Measurements from ENCODE around the gene CHID1.
A peak's percentile ranks its signal among the peaks of the same experiment; 100 is the strongest.

The CHID1 gene

GRCh38 chr11:912266-912665 is 1.7 kb upstream of the CHID1 start:
- H3K4me3 Mint-ChIP-seq: peak overlapping the region; percentile 85

GRCh38 chr11:911890-912219 is 1.2 kb upstream of the CHID1 start:
- Mint-ChIP-seq H3K4me3 (peak overlapping the region; percentile 85), H3K9me3 (no peaks in the 10 kb centered on the region)

More at GRCh38 chr11:912266-912665, 1.7 kb upstream of the CHID1 start:
- ATAC-seq (replicated peaks; ENCODE audit: extremely low read depth, poor library complexity, severe bottlenecking): no peak
- H3K27ac Mint-ChIP-seq (ENCODE audit: low read depth): no peak overlapping the region
- H3K4me1 Mint-ChIP-seq: peaks cover 21% of the 10 kb centered on the region
- H3K27me3 Mint-ChIP-seq: no peaks in the 10 kb centered on the region
- DNase-seq (ENCODE audit: low spot score in 2 of 2): no peak
- H3K36me3 Mint-ChIP-seq (ENCODE audit: insufficient read depth): peaks cover 2% of the 10 kb centered on the region
- no peaks in the 10 kb centered on the region for H3K9me3 Mint-ChIP-seq

GRCh38 chr11:911031-911889 is 650 bp upstream of the CHID1 start:
- Mint-ChIP-seq H3K9me3 (no peaks in the 10 kb centered on the region), H3K27ac (ENCODE audit: low read depth) (peak overlapping the region; percentile 82), H3K4me1 (peaks cover 21% of the 10 kb centered on the region), H3K4me3 (peak overlapping the region; percentile 85), H3K36me3 (ENCODE audit: insufficient read depth) (peaks cover 4% of the 10 kb centered on the region), H3K27me3 (no peaks in the 10 kb centered on the region)
- DNase-seq (ENCODE audit: low spot score in 2 of 2) (no peak), ATAC-seq (replicated peaks; ENCODE audit: extremely low read depth, poor library complexity, severe bottlenecking) (peak; percentile 41)

More at GRCh38 chr11:911890-912219, 1.2 kb upstream of the CHID1 start:
- Mint-ChIP-seq H3K27me3 (no peaks in the 10 kb centered on the region), H3K4me1 (peaks cover 21% of the 10 kb centered on the region), H3K36me3 (ENCODE audit: insufficient read depth) (peaks cover 4% of the 10 kb centered on the region), H3K27ac (ENCODE audit: low read depth) (peak overlapping the region; percentile 82)
- ATAC-seq (replicated peaks; ENCODE audit: extremely low read depth, poor library complexity, severe bottlenecking) (no peak), DNase-seq (ENCODE audit: low spot score in 2 of 2) (no peak)

GRCh38 chr11:910044-910588 is 494 bp downstream of the CHID1 start:
- H3K36me3 Mint-ChIP-seq (ENCODE audit: insufficient read depth): peaks cover 4% of the 10 kb centered on the region

GRCh38 chr11:909406-909805 is 1.2 kb downstream of the CHID1 start:
- DNase-seq (ENCODE audit: low spot score in 2 of 2): no peak
- H3K27ac Mint-ChIP-seq (ENCODE audit: low read depth): no peak overlapping the region

More at GRCh38 chr11:910044-910588, 494 bp downstream of the CHID1 start:
- peaks cover 21% of the 10 kb centered on the region for H3K4me1 Mint-ChIP-seq
- peak overlapping the region; percentile 85 for H3K4me3 Mint-ChIP-seq
- no peaks in the 10 kb centered on the region for H3K9me3 Mint-ChIP-seq
- H3K27ac Mint-ChIP-seq (ENCODE audit: low read depth): peak overlapping the region; percentile 22
- no peaks in the 10 kb centered on the region for H3K27me3 Mint-ChIP-seq
- DNase-seq (ENCODE audit: low spot score in 2 of 2) (no peak), ATAC-seq (replicated peaks; ENCODE audit: extremely low read depth, poor library complexity, severe bottlenecking) (peak; percentile 34)

GRCh38 chr11:908273-908672 is 2.3 kb downstream of the CHID1 start:
- Mint-ChIP-seq H3K36me3 (ENCODE audit: insufficient read depth) (peaks cover 6% of the 10 kb centered on the region), H3K4me3 (no peak overlapping the region), H3K27me3 (no peaks in the 10 kb centered on the region), H3K9me3 (no peaks in the 10 kb centered on the region), H3K4me1 (peaks cover 21% of the 10 kb centered on the region), H3K27ac (ENCODE audit: low read depth) (no peak overlapping the region)
- DNase-seq (ENCODE audit: low spot score in 2 of 2) (no peak), ATAC-seq (replicated peaks; ENCODE audit: extremely low read depth, poor library complexity, severe bottlenecking) (no peak)

More at GRCh38 chr11:909406-909805, 1.2 kb downstream of the CHID1 start:
- Mint-ChIP-seq H3K9me3 (no peaks in the 10 kb centered on the region), H3K36me3 (ENCODE audit: insufficient read depth) (peaks cover 4% of the 10 kb centered on the region), H3K4me3 (peak overlapping the region; percentile 85), H3K4me1 (peaks cover 21% of the 10 kb centered on the region), H3K27me3 (no peaks in the 10 kb centered on the region)
- no peak for ATAC-seq (replicated peaks; ENCODE audit: extremely low read depth, poor library complexity, severe bottlenecking)

- Mint-ChIP-seq H3K36me3 (ENCODE audit: insufficient read depth) (peaks cover 6% of the 10 kb centered on the region), H3K4me1 (peaks cover 21% of the 10 kb centered on the region), H3K27me3 (no peaks in the 10 kb centered on the region), H3K4me3 (no peak overlapping the region), H3K27ac (ENCODE audit: low read depth) (no peak overlapping the region), H3K9me3 (no peaks in the 10 kb centered on the region)
- ATAC-seq (replicated peaks; ENCODE audit: extremely low read depth, poor library complexity, severe bottlenecking): no peak
- DNase-seq (ENCODE audit: low spot score in 2 of 2): no peak
Measured at GRCh38 chr11:907668-908067, 2.9 kb downstream of the CHID1 start.

- no peak for DNase-seq (ENCODE audit: low spot score in 2 of 2)
- ATAC-seq (replicated peaks; ENCODE audit: extremely low read depth, poor library complexity, severe bottlenecking): no peak
- Mint-ChIP-seq H3K9me3 (no peaks in the 10 kb centered on the region), H3K4me1 (peaks cover 21% of the 10 kb centered on the region), H3K27me3 (no peaks in the 10 kb centered on the region), H3K4me3 (no peak overlapping the region), H3K27ac (ENCODE audit: low read depth) (no peak overlapping the region), H3K36me3 (ENCODE audit: insufficient read depth) (peaks cover 11% of the 10 kb centered on the region)
Measured at GRCh38 chr11:905952-906351, 4.7 kb downstream of the CHID1 start.

GRCh38 chr11:904380-904779 is 6.2 kb downstream of the CHID1 start:
- H3K27me3 Mint-ChIP-seq: no peaks in the 10 kb centered on the region
- no peak overlapping the region for H3K4me3 Mint-ChIP-seq
- H3K4me1 Mint-ChIP-seq: peaks cover 21% of the 10 kb centered on the region
- no peak overlapping the region for H3K27ac Mint-ChIP-seq (ENCODE audit: low read depth)
- H3K36me3 Mint-ChIP-seq (ENCODE audit: insufficient read depth): peaks cover 14% of the 10 kb centered on the region
- no peak for ATAC-seq (replicated peaks; ENCODE audit: extremely low read depth, poor library complexity, severe bottlenecking)
- no peak for DNase-seq (ENCODE audit: low spot score in 2 of 2)
- no peaks in the 10 kb centered on the region for H3K9me3 Mint-ChIP-seq

- Mint-ChIP-seq H3K27me3 (no peaks in the 10 kb centered on the region), H3K4me1 (peaks cover 6% of the 10 kb centered on the region)
- ATAC-seq (replicated peaks; ENCODE audit: extremely low read depth, poor library complexity, severe bottlenecking): no peak
Measured at GRCh38 chr11:901452-902061, 9.1 kb downstream of the CHID1 start.

GRCh38 chr11:900545-900944 is 10.1 kb downstream of the CHID1 start:
- Mint-ChIP-seq H3K27me3 (no peaks in the 10 kb centered on the region), H3K9me3 (no peaks in the 10 kb centered on the region), H3K4me1 (peaks cover 6% of the 10 kb centered on the region), H3K27ac (ENCODE audit: low read depth) (no peak overlapping the region), H3K4me3 (no peak overlapping the region), H3K36me3 (ENCODE audit: insufficient read depth) (peaks cover 12% of the 10 kb centered on the region)
- ATAC-seq (replicated peaks; ENCODE audit: extremely low read depth, poor library complexity, severe bottlenecking) (no peak), DNase-seq (ENCODE audit: low spot score in 2 of 2) (no peak)

More at GRCh38 chr11:901452-902061, 9.1 kb downstream of the CHID1 start:
- Mint-ChIP-seq H3K4me3 (no peak overlapping the region), H3K9me3 (no peaks in the 10 kb centered on the region), H3K27ac (ENCODE audit: low read depth) (no peak overlapping the region), H3K36me3 (ENCODE audit: insufficient read depth) (peaks cover 12% of the 10 kb centered on the region)
- DNase-seq (ENCODE audit: low spot score in 2 of 2): no peak

GRCh38 chr11:899724-900123 is 10.9 kb downstream of the CHID1 start:
- no peak for ATAC-seq (replicated peaks; ENCODE audit: extremely low read depth, poor library complexity, severe bottlenecking)
- Mint-ChIP-seq H3K27me3 (no peaks in the 10 kb centered on the region), H3K9me3 (no peaks in the 10 kb centered on the region), H3K4me1 (peaks cover 6% of the 10 kb centered on the region), H3K4me3 (no peak overlapping the region), H3K36me3 (ENCODE audit: insufficient read depth) (peaks cover 12% of the 10 kb centered on the region), H3K27ac (ENCODE audit: low read depth) (no peak overlapping the region)
- no peak for DNase-seq (ENCODE audit: low spot score in 2 of 2)

Data from central memory CD8-positive, alpha-beta T cell (primary cell).